GM10847 (cell line): ENCODE data around the gene SHANK1.

ENCODE experiments used
- POLR2A ChIP-seq: IDR thresholded peaks from 2 replicates; pipeline ENCODE4 v1.6.1; 2011; ENCODE audit not compliant: insufficient read length; ENCODE audit errors: extremely low read depth

The SHANK1 gene

GRCh38 chr19:50638600-50638999 lies 81.0 kb downstream of the SHANK1 start:
- TF ChIP-seq POLR2A = no peak

GRCh38 chr19:50636317-50637085 lies 83.1 kb downstream of the SHANK1 start:
- no peak for TF ChIP-seq POLR2A

- no peak for TF ChIP-seq POLR2A
These were observed 85.6 kb downstream of the SHANK1 start for GRCh38 chr19:50633973-50634372.

GRCh38 chr19:50633359-50633758 lies 86.2 kb downstream of the SHANK1 start:
- no peak for TF ChIP-seq POLR2A

- TF ChIP-seq POLR2A = no peak
These were observed 87.3 kb downstream of the SHANK1 start for GRCh38 chr19:50632151-50632835.

- TF ChIP-seq POLR2A = no peak
These were observed 89.8 kb downstream of the SHANK1 start for GRCh38 chr19:50629801-50630200.

GRCh38 chr19:50629194-50629593 lies 90.4 kb downstream of the SHANK1 start:
- TF ChIP-seq POLR2A = no peak

- TF ChIP-seq POLR2A = no peak
These were observed 91.1 kb downstream of the SHANK1 start for GRCh38 chr19:50628551-50628950.

- no peak for TF ChIP-seq POLR2A
These were observed 91.5 kb downstream of the SHANK1 start for GRCh38 chr19:50628146-50628545.

GRCh38 chr19:50626795-50627194 lies 92.8 kb downstream of the SHANK1 start:
- TF ChIP-seq POLR2A = no peak

GRCh38 chr19:50626011-50626410 lies 93.6 kb downstream of the SHANK1 start:
- TF ChIP-seq POLR2A = no peak

- no peak for TF ChIP-seq POLR2A
These were observed 94.5 kb downstream of the SHANK1 start for GRCh38 chr19:50624949-50625600.
